ENCODE results near the gene ARHGEF7. TPM values are rescaled to one million over a fixed set of nuclear protein-coding genes. Genes with fewer than 3 reads are reported as not detected.

Gene ARHGEF7
- total RNA-seq, 1 donor from 2014 or later = 56.2 TPM

DNA sequence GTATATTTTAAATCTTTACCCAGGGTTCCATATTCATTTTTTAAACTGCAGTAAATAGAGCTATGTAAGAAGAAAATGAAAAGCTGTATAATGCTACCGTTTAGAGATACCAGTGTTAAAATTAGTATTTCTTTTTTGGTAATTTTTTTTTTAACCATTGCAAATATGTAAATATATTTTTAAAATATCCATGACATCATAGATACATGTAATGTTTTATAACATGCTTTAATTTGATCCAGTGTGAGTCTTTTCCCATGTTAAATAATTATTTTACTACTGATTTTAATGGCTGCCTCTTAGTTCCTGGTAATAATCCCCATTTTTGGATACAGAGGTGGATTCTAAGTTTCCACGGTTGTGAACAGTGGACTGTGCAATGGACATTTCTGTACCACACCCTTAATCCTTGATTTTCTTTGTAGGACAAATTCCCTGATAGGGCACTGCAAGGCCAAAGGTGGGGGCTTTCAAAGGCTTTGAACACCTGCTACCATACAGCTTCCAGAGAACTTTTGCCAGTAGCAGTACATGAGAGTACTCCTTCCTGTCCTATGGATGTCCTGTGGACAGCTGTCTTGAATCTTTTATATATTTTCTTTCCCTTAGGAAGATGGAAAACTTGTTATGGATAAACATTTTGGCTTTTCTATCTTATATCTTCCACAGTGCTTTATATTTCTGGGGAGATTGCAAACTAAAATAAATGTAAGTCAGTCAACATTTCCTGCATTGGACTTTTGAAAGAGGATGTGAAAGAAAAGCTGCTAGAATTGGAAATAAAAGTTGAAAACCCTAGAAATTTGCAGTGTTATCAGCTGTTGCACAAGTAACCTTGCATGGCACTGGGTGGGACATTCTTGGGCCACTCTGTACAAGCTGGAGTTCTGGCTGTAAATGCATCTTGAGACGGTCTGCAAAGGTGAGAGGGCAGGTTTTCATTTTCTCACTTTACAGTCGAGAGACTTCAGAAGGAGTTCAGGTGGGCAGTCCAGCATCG, 46.8 kb downstream of the ARHGEF7 start:
- intact Hi-C loops (cut with micrococcal nuclease) = no loop called here
- no peak for ATAC-seq
- DNase-seq = no peak

DNA sequence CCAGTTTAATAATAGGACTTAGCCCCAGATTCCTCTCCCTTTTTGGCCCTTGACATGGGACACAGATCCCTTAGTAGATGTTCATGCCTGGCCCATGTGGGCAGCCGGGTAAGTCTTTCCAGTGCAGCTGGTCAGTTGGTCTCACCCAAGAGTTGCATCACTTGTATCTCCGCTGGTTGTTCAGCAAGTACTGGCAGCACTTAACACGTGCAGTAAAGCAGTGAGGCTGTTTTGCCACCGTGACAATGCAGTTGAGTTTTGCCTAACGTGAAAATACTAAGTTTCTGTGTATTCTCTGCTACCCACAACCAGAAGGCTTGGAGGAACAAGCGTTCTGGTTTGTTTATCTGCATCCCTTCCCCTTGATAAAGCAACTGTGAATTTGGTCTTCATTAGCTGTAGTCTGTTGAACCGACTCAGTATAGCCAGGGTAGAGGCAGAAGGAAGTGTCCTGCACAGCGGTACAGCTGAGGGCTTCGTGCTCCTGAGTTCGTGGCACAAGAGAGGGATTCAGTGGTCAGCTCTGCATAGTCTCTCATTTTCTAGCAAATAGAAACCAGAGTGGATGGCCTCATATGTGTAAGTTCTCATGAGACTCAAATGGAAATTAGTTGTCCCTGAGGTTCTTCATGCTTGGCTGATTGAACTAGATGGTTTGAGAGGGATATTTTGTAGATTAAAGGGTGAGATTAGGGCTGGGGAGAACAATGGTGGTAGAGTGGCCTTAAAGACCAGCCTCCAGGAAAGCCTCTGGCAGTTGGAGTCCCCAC, 50.3 kb downstream of the ARHGEF7 start:
- ATAC-seq = no peak
- no peak for DNase-seq
- intact Hi-C loops (cut with micrococcal nuclease) = no loop called here

DNA sequence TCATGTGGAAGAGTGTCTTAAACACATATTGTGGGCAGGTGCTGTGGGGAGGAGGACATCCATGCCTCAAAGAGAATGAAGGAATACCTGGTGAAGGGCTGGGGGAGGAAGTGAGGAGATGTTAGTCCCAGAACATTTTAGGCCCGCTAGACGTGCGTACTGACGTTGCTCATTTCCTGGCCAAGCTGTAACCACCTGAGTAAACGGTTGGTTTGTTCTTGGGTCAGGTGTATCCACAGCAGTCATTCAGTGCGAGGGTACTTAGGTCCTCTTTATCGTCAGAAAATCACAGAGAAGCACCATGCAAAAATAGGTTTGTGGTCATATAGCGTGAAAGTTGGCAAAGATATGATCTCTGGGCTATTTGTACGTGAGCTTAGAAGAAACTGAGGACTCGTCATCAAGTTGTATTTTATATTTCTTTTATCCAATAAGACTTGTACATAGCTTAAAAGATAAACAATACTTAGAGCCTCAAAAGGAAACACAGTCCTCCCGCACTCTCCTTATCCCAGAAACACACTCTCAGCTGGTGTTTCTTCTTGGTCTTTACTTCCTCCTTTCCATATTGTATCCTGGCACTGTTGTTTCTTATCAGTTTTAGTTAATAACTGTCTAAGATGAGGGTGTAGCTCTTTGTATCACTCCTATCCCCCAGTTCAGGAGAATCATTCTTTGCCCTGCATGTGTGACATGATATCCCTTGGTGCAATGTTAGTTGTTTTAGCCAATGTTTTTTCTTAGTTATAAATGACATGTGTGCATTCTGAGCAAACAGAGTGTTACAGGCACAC, 52.0 kb downstream of the ARHGEF7 start:
- DNase-seq (no peak), ATAC-seq (no peak)
- intact Hi-C loops (cut with micrococcal nuclease) = no loop called here

DNA sequence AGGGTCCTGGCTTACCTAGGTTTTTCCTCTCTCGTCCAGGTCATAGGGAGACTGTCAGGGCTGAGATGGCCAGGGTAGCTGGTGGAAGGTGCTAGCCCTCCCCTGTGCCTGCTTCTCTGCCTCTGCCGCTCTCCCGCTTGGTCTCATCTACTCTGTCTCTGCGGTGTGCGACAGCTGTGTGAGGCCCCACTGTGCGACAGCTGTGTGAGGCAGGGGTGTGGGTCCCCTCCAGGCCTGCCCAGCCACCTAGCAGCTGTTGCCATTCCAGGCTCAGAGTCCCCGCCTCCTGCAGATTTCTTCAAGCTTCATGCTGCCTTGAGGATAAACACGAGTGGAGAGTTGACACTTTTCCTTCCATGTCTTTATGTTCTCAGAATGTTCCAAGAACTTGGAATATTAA, 53.0 kb downstream of the ARHGEF7 start:
- ATAC-seq = no peak
- intact Hi-C loops (cut with micrococcal nuclease) = no loop called here
- no peak for DNase-seq

- DNase-seq (no peak), ATAC-seq (no peak)
- intact Hi-C loops (cut with micrococcal nuclease) = no loop called here
These were observed 56.0 kb downstream of the ARHGEF7 start for GRCh38 chr13:111171112-111171511.

- ATAC-seq (no peak), DNase-seq (no peak)
- intact Hi-C loops (cut with micrococcal nuclease) = no loop called here
These were observed 56.5 kb downstream of the ARHGEF7 start for GRCh38 chr13:111171629-111172028.

- DNase-seq (no peak), ATAC-seq (no peak)
- intact Hi-C loops (cut with micrococcal nuclease) = no loop called here
These were observed 59.4 kb downstream of the ARHGEF7 start for GRCh38 chr13:111174377-111175114.

DNA sequence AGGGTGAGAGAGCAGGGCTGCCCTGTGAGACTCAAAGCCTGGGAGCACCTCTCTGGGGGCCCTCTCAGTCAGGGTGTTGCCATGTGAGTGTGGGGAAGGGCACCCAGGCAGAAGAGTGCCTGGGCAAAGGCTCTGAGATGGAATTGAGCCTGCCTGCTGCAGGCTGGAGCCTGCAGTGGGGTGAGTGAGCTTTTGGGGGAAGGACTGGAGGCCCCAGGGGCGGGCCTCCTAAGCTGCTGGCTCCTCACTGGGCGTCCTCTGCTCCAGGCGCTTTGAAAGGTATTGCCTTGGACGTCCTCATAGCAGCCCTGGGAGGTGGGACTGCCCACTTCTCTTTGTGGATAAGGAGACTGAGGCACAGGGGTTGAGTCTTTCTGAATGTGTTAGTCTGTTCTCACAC, 60.3 kb downstream of the ARHGEF7 start:
- no peak for DNase-seq
- intact Hi-C loops (cut with micrococcal nuclease) = no loop called here
- no peak for ATAC-seq

DNA sequence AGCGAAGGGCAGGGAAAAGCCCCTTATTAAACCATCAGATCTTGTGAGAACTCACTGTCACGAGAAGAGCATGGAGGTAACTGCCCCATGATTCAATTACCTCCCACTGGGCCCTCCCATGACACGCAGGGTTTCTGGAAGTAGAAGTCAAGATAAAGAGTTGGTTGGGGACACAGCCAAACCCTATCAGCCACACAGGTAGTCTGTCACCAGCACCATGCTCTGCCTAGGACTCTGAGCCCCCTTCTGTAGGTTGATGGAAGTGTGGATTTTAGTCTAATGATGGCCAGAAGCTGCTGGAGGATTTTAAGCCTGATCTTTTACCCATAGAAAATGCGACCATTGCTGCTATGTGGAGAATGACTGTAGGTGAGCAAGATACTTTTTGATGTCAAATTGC, 60.8 kb downstream of the ARHGEF7 start:
- DNase-seq = no peak
- intact Hi-C loops (cut with micrococcal nuclease) = no loop called here
- no peak for ATAC-seq

DNA sequence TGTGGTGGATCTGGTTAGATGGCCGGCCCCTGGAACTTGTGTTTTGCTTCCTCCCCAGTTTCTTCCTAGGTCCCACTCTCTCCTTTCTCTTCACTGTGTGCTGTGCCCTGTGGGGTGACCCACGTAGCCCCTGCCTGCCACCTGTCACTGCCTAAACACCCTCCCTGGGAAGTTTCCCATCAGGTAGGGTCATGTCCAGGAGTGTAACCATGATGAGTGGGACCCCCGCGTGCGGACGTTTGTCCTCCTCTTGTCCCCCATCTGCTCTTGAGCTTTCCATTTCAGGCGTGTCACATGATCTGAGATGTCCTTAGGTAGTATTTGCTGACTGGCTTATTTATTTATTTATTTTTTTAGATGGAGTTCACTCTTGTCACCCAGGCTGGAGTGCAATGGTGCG, 61.3 kb downstream of the ARHGEF7 start:
- intact Hi-C loops (cut with micrococcal nuclease) = no loop called here
- DNase-seq (no peak), ATAC-seq (no peak)

DNA sequence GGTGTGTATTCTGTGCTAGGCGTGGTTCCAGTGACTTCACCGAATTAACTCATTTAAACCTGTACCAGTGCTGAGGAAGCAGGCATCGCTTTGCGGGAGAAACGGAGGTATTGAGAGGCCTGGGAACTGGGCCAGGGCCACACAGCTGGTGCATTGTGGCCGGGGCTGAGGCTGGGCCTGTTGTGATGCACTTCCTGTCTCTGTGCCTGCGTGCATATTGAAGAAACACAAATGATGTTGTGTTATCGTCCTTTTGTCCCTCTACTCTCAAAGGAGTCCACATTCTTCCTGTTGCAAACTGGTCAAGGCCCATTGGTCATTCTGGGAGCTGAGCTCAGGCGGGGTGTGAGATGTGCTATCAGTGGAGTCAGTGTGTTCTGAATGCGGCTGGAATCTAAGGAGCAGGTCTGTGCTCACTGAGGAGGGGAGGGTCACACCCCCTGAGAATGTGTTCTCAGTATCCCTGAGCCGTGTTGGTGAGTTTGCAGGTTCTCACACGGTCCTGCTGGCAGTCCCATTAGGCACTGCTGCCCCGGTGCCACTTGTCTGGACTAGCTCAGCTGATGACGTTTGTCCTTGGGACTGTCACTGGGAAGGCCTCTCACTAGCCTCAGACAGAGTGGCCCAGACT, 62.1 kb downstream of the ARHGEF7 start:
- intact Hi-C loops (cut with micrococcal nuclease) = no loop called here
- ATAC-seq = peak; percentile 88
- DNase-seq = peak; percentile 78

GRCh38 chr13:111177921-111178320, 62.8 kb downstream of the ARHGEF7 start:
- intact Hi-C loops (cut with micrococcal nuclease) = no loop called here

DNA sequence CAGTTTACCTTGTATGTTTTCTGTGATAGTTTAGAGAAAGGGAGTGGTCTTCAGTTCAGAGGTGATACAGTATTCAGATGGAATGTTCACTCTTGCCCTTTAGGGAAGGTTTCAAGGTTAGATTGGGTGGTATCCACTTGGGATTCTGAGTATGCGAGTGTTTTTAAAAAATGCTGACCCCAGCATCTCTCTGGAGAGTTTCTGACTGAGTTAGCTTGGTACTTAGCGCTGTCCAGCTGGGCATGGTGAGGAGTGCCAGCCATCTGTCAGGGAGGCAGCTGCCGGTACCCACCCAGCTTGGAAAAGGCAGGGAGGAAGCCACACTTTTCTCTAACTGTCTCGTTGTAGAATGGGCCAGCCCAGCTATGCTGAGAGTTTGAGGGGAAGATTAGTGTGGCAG, 63.3 kb downstream of the ARHGEF7 start:
- ATAC-seq (peak; percentile 13), DNase-seq (no peak)
- intact Hi-C loops (cut with micrococcal nuclease) = no loop called here

More at GRCh38 chr13:111177921-111178320, 62.8 kb downstream of the ARHGEF7 start:
- ATAC-seq = peak; percentile 46
- no peak for DNase-seq

- DNase-seq (no peak), ATAC-seq (no peak)
- intact Hi-C loops (cut with micrococcal nuclease) = no loop called here
These were observed 65.0 kb downstream of the ARHGEF7 start for GRCh38 chr13:111179908-111180760.

GRCh38 chr13:111181977-111182376, 66.9 kb downstream of the ARHGEF7 start:
- DNase-seq (no peak), ATAC-seq (no peak)
- intact Hi-C loops (cut with micrococcal nuclease) = no loop called here

DNA sequence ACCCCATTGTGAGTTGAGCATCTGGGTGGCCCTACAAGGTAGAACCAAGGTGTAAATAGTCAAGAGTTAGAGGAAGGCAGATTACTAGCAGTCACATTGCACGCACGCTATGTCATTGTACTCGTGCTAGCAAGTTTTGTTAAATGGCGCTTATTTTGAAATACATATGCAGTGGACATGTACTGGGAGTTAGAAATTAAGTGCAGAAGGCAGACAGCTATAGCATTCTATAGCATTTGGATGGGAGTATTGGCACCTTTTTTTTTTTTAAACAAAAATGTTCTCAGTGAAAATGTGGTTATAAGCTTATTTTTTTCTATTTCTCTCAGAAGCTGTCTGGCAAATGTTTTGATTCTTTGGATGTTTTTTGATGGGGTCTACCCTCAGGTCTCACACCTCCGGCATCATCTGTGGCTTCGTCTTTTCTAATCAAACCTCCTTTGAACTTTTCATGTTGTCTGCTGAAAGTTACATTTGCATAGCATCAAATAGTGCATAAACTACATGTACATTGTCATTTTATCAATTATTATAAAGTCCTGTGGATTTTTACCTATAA, 68.1 kb downstream of the ARHGEF7 start:
- ATAC-seq = no peak
- no peak for DNase-seq
- intact Hi-C loops (cut with micrococcal nuclease) = no loop called here

DNA sequence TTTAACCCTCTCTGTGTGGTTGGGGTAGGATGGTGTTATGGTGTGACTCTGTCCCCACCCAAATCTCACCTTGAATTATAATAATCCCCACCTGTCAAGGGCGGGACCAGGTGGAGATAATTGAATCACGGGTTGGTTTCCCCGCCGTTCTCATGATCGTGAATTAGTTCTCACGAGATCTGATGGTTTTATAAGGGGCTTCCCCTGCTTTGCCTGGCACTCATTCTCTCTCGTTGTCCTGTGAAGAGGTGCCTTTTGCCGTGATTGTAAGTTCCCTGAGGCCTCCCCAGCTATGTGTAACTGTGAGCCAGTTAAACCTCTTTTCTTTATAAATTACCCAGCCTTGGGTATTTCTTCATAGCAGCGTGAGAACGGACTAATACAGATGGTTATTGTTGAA, 68.8 kb downstream of the ARHGEF7 start:
- ATAC-seq = no peak

More for the DNA sequence above, 68.8 kb downstream of the ARHGEF7 start:
- intact Hi-C loops (cut with micrococcal nuclease) = no loop called here
- no peak for DNase-seq

Data from left ventricle myocardium superior (tissue), 1 donor.